ENCODE results near the gene UNC93A.

GRCh38 chr6:167317172-167317571, 26.1 kb downstream of the UNC93A start:
- no peak for TF ChIP-seq CTCF (conservative IDR thresholded peaks at IDR 0.05 in 1 of 2, IDR thresholded peaks at IDR 0.05 in 1 of 2; ENCODE audit: low read depth in 1 of 2, low read length in 2 of 2)
- TF ChIP-seq EZH2 (IDR thresholded peaks at IDR 0.05; ENCODE audit: low read length, missing control alignments) = no peak

Measured in fibroblast of lung (primary cell).